Transverse colon (tissue), 4 donors: ENCODE data around the gene GPT2. TPM values are rescaled to one million over a fixed set of nuclear protein-coding genes. Genes with fewer than 3 reads are reported as not detected.

Experiments used
- DNase-seq: peaks from one replicate; pipeline ENCODE4 v3.0.0-alpha.2; 2019
- H3K27ac ChIP-seq, 4 donors: fragments of 200-600 bp; sonication (generic); 2 replicates each; pipeline ENCODE4 v1.5.1; 2016 to 2018; ENCODE audit warnings: inconsistent platforms in 4 of 4
- H3K27me3 ChIP-seq: fragments of 200-600 bp; sonication (generic); 2 replicates; pipeline ENCODE4 v1.5.1; 2017; ENCODE audit warnings: inconsistent platforms
- H3K36me3 ChIP-seq, 4 donors: fragments of 200-600 bp; sonication (generic); 2 replicates each; pipeline ENCODE4 v1.5.1; 2017 to 2019; ENCODE audit warnings: inconsistent platforms in 4 of 4
- H3K4me1 ChIP-seq, 4 donors: fragments of 200-600 bp; sonication (generic); 2 replicates each; pipeline ENCODE4 v1.5.1; 2017 to 2020; ENCODE audit warnings: inconsistent platforms in 4 of 4
- H3K4me3 ChIP-seq, 4 donors: fragments of 200-600 bp; sonication (generic); 1 replicate in 1 of 4; 2 replicates in 3 of 4; pipeline versions ENCODE4 v1.5.1 to v1.6.1; 2017 to 2019; ENCODE audit warnings: inconsistent platforms in 4 of 4
- H3K9me3 ChIP-seq, 2 donors: fragments of 200-600 bp; sonication (generic); 2 replicates each; pipeline ENCODE4 v1.5.1; 2017 to 2019; ENCODE audit warnings: inconsistent platforms in 2 of 2
- EP300 ChIP-seq: sonication (generic); formaldehyde crosslinking; IDR thresholded peaks from one replicate; pipeline ENCODE4 v1.6.1; 2017; ENCODE audit warnings: antibody characterized with exemption, low read depth
- POLR2A ChIP-seq: fragments of 450-650 bp; IDR thresholded peaks from one replicate; pipeline ENCODE4 v1.6.1; 2016; ENCODE audit warnings: antibody characterized with exemption, mild to moderate bottlenecking, moderate library complexity
- POLR2AphosphoS5 ChIP-seq, 3 donors: sonication (generic); formaldehyde crosslinking; IDR thresholded peaks; one replicate each; pipeline ENCODE4 v1.6.1; 2016; ENCODE audit warnings: antibody characterized with exemption in 3 of 3
- WGBS, 2 donors: methylation state at CpG; one replicate each; pipeline ENCODE4 v1.1.5; 2018; ENCODE audit warnings: low coverage in 1 of 2; 5-methylcytosine and 5-hydroxymethylcytosine counted together
- in situ Hi-C, 4 donors: fragments of 200-750 bp; cut with MboI; loops; one replicate each; pipeline versions ENCODE4 v1.15.0 to v1.15.1; 2017; ENCODE audit warnings: low sequenced_read_pairs in 3 of 4, low pct_ligation_motif_present in 1 of 4, low pct_unique_long_range_greater_than_20kb in 1 of 4
- intact Hi-C: fragments of 100-400 bp; cut with DNase I; formaldehyde crosslinking; loops from one replicate; pipeline ENCODE4 v1.15.1; 2023; ENCODE audit warnings: low total_unique reads
- total RNA-seq, 4 donors: library from RNA; depleted of rRNA; stranded (reverse); fragments of >200 nt; gene quantifications; one replicate each; pipeline ENCODE4 v1.1.0, GENCODE V29; 2016
- TF ChIP-seq, protein P1 (sequence below), 5 experiments: fragments of 200-600 bp in 3 of 5; fragments of 450-650 bp in 2 of 5; sonication (generic) in 3 of 5; IDR thresholded peaks; 1 replicate in 2 of 5; 2 replicates in 3 of 5; pipeline ENCODE4 v1.5.1; 2016 to 2017; ENCODE audit warnings: antibody characterized with exemption in 5 of 5, inconsistent platforms in 3 of 5, mild to moderate bottlenecking in 2 of 5, moderate library complexity in 1 of 5

Gene GPT2
- total RNA-seq, 4 donors from 2014 or later: 10.9 to 29.5 (median 16.9) TPM

DNA sequence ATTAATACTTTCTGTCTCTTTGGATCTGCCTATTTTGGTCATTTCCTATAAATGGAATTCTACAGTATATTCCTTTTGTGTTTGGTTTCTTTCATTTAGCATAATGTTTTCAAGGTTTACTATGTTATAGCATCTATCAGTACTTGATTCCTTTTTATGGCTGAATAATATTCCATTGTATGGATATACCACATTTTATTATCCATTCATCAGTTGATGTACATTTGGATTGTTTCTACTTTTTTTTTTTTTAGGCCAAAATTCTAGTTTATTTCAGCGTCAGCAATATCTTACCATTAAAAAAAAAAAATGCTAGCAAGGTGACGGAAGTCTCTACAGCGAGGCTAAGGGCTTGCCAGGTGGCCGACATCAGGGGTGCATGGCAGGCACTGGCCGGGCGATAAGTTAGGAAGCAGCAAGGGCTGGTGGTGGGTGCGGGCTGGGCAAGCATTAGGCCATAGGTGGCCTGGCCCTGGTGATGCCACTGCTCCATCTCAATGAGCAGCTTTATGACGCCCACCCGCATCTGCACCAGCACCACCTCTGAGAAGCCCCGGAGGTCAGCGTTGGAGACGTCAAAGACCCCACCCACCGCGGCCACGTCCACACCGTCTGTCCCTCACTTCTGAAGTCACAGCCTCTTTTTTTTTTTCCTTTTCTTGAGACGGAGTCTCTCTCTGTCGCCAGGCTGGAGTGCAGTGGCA lies 41.8 kb upstream of the GPT2 start:
- Histone ChIP-seq H3K4me1 (peaks cover 0 to 2% (median 0%) of the 10 kb centered on the region in 4 donors), H3K4me3 (no peak overlapping the region), H3K36me3 (no peaks in the 10 kb centered on the region), H3K9me3 (no peaks in the 10 kb centered on the region), H3K27me3 (peaks cover 6% of the 10 kb centered on the region), H3K27ac (no peak overlapping the region)
- intact Hi-C loops: no loop called here
- no peak for DNase-seq
- TF ChIP-seq EP300: no peak
- no peak for TF ChIP-seq POLR2A
- TF ChIP-seq, protein P1, sequence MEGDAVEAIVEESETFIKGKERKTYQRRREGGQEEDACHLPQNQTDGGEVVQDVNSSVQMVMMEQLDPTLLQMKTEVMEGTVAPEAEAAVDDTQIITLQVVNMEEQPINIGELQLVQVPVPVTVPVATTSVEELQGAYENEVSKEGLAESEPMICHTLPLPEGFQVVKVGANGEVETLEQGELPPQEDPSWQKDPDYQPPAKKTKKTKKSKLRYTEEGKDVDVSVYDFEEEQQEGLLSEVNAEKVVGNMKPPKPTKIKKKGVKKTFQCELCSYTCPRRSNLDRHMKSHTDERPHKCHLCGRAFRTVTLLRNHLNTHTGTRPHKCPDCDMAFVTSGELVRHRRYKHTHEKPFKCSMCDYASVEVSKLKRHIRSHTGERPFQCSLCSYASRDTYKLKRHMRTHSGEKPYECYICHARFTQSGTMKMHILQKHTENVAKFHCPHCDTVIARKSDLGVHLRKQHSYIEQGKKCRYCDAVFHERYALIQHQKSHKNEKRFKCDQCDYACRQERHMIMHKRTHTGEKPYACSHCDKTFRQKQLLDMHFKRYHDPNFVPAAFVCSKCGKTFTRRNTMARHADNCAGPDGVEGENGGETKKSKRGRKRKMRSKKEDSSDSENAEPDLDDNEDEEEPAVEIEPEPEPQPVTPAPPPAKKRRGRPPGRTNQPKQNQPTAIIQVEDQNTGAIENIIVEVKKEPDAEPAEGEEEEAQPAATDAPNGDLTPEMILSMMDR (IDR thresholded peaks at IDR 0.05): no peak
- TF ChIP-seq POLR2AphosphoS5 (IDR thresholded peaks at IDR 0.05): no peak
- 96 to 98% methylated on average over 5 to 18 of the region's 18 CpGs for WGBS, 2 donors
- in situ Hi-C loops: no loop called here

DNA sequence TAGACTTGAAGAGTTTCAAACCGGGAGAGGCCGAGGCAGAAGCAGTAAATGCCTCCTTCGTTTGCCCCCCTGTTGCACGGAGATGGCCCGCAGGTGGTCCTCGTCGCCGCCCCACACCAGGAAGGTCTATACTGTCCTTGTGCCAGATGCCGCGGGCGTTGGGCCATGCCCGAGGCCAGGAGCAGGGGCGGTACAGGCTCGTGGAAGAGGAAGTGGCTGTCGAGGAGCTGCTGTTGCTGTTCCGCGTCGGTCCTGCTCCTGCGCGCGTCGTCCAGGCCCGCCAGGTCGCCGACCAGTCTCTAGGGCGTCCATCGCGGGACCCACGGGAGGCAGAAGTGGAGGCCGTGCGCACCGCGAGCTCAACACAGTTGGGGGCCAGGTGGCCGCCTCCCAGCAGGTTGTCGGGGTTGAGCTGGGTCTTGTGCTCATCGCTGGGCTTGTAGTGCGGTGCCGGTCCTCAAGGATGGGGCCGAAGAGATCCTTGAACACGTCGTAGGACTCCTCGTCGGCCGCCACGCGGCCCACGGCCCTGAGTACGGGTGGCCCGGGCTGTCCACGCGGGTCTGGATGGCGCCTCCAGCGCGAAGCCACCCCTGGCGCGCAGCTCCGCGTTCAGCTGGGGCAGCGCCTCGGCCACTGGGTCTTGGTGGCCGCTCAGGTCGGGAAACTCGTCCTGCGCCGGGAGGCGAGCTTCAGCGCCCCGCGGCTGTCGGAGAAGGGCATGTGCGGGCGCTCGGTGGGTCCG lies 40.1 kb upstream of the GPT2 start:
- H3K4me3 ChIP-seq: no peak overlapping the region
- peaks cover 0 to 2% (median 0%) of the 10 kb centered on the region in 4 donors for H3K4me1 ChIP-seq
- 60 to 79% methylated on average over 1 to 70 of the region's 74 CpGs for WGBS, 2 donors
- H3K9me3 ChIP-seq: no peaks in the 10 kb centered on the region
- H3K27ac ChIP-seq: no peak overlapping the region
- intact Hi-C loops: no loop called here
- no peaks in the 10 kb centered on the region for H3K36me3 ChIP-seq
- H3K27me3 ChIP-seq: peaks cover 6% of the 10 kb centered on the region
- in situ Hi-C loops: no loop called here
- no peak for DNase-seq
- TF ChIP-seq EP300 (no peak), POLR2AphosphoS5 (IDR thresholded peaks at IDR 0.05) (no peak), POLR2A (no peak)
- TF ChIP-seq, protein P1 (IDR thresholded peaks at IDR 0.05): no peak

DNA sequence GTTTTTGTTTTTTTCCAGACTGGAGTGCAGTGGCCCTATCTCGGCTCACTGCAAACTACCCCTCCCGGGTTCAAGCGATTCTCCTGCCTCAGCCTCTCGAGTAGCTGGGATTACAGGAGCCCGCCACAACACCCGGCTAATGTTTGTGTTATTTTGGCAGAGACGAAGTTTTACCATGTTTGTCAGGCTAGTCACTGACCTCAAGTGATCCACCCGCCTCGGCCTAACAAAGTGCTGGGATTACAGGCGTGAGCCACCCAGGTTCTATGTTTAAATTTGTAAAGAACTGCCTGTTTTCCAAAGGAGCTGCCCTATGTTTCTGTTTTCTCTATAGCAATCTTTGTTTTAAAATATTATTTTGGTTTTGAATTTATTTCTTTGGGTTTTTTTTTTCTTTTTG lies 39.4 kb upstream of the GPT2 start:
- Histone ChIP-seq H3K4me3 (no peak overlapping the region), H3K9me3 (no peaks in the 10 kb centered on the region), H3K27ac (no peak overlapping the region), H3K36me3 (no peaks in the 10 kb centered on the region), H3K4me1 (peaks cover 0 to 2% (median 0%) of the 10 kb centered on the region in 4 donors), H3K27me3 (peaks cover 6% of the 10 kb centered on the region)
- TF ChIP-seq POLR2A: no peak
- TF ChIP-seq, protein P1 (IDR thresholded peaks at IDR 0.05): no peak
- no peak for TF ChIP-seq EP300
- no peak for TF ChIP-seq POLR2AphosphoS5 (IDR thresholded peaks at IDR 0.05)
- WGBS, 2 donors: 67 to 68% methylated on average over 7 to 10 of the region's 10 CpGs
- in situ Hi-C loops: loop anchor here in 1 of 4 donors (5.0 kb wide), 1 partner anchor 68 kb away; no protein-coding TSS in a partner anchor
- intact Hi-C loops: no loop called here
- DNase-seq: no peak

DNA sequence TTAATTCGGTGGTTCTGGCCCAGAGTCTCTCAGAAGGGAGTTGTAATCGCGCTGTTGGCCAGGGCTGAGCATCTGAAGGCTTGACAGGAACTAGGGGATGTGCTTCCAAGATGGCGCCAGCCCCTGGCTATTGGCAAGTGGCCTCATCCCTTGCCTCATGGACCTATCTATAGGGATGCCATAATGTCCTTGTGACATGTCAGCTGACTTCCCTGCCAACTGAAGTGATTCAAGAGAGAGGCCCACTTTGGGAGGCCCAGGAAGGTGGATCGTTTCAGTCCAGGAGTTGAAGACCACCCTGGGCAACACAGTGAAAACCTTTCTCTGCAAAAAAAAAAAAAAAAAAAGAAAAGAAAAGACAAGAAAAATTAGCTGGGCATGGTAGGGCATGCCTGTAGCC lies 38.2 kb upstream of the GPT2 start:
- Histone ChIP-seq H3K9me3 (no peaks in the 10 kb centered on the region), H3K4me1 (peaks cover 0 to 6% (median 0%) of the 10 kb centered on the region in 4 donors), H3K36me3 (no peaks in the 10 kb centered on the region), H3K4me3 (no peak overlapping the region), H3K27me3 (peaks cover 6% of the 10 kb centered on the region), H3K27ac (no peak overlapping the region)
- intact Hi-C loops: no loop called here
- TF ChIP-seq POLR2AphosphoS5 (IDR thresholded peaks at IDR 0.05) (no peak), POLR2A (no peak), EP300 (no peak)
- TF ChIP-seq, protein P1 (IDR thresholded peaks at IDR 0.05): no peak
- in situ Hi-C loops: loop anchor here in 1 of 4 donors (5.0 kb wide), 1 partner anchor 66 kb away; no protein-coding TSS in a partner anchor
- DNase-seq: no peak
- 95 to 100% methylated on average over 2 to 5 of the region's 5 CpGs for WGBS, 2 donors
